NCI-H526 (cell line): ENCODE data around the gene GABARAP.

Source experiments
- DNase-seq, 2 experiments: peaks; one replicate each; lab custom pipeline; 2025; lab: John Stamatoyannopoulos, UW

GABARAP gene

GRCh38 chr17:7207120-7208001 is 34.9 kb downstream of the GABARAP start:
- no peak for DNase-seq

GRCh38 chr17:7205561-7205960 is 36.7 kb downstream of the GABARAP start:
- DNase-seq = no peak

GRCh38 chr17:7204828-7205461 is 37.3 kb downstream of the GABARAP start:
- peak; percentile 61 to 73 for DNase-seq

GRCh38 chr17:7204336-7204735 is 37.9 kb downstream of the GABARAP start:
- DNase-seq = no peak

GRCh38 chr17:7203391-7203790 is 38.9 kb downstream of the GABARAP start:
- DNase-seq = no peak

- no peak for DNase-seq
Measured at GRCh38 chr17:7196651-7197401, 45.4 kb downstream of the GABARAP start.

GRCh38 chr17:7195971-7196370 is 46.3 kb downstream of the GABARAP start:
- DNase-seq = no peak

GRCh38 chr17:7192271-7192937 is 49.8 kb downstream of the GABARAP start:
- no peak for DNase-seq

- DNase-seq = peak in 1 of 2 experiments; percentile 54
Measured at GRCh38 chr17:7191571-7192270, 50.5 kb downstream of the GABARAP start.

- DNase-seq = no peak
Measured at GRCh38 chr17:7191069-7191468, 51.2 kb downstream of the GABARAP start.

GRCh38 chr17:7190276-7190917 is 51.9 kb downstream of the GABARAP start:
- DNase-seq = no peak
